Measurements from ENCODE around the gene GADD45GIP1.
"Not testable (repeated sequence)": the region's sequence is repeated elsewhere in the genome, so short reads cannot be mapped to it uniquely, and the experiment has no call there.

GADD45GIP1 gene

GRCh38 chr19:12944104-12944674, 12.8 kb downstream of the GADD45GIP1 start:
- DNase-seq = no peak

GRCh38 chr19:12943437-12944044, 13.5 kb downstream of the GADD45GIP1 start:
- DNase-seq = no peak

- DNase-seq = no peak
Measured at GRCh38 chr19:12940897-12941296, 16.1 kb downstream of the GADD45GIP1 start.

- no peak for DNase-seq
Measured at GRCh38 chr19:12939975-12940423, 17.0 kb downstream of the GADD45GIP1 start.

- DNase-seq = peak in 2 of 56 donors; percentile 23 to 47
Measured at GRCh38 chr19:12938779-12939601, 18.0 kb downstream of the GADD45GIP1 start.

- peak; percentile 86 to 100 (median 99) for DNase-seq
Measured at GRCh38 chr19:12937927-12938778, 18.9 kb downstream of the GADD45GIP1 start, which contains the start of gene CALR. TSS of gene CALR (plus strand) at chr19:12938609. CDS start at chr19:12938680, 71 bp downstream.

GRCh38 chr19:12937093-12937926, 19.7 kb downstream of the GADD45GIP1 start:
- DNase-seq = peak in 10 of 56 donors; percentile 9 to 41 (median 25)

- DNase-seq = no peak
Measured at GRCh38 chr19:12936582-12936981, 20.4 kb downstream of the GADD45GIP1 start.

- DNase-seq = no peak
Measured at GRCh38 chr19:12935071-12935470, 22.0 kb downstream of the GADD45GIP1 start.

GRCh38 chr19:12933287-12934072, 23.5 kb downstream of the GADD45GIP1 start, which contains the start of gene FARSA:
TSS of gene FARSA (minus strand) at chr19:12933711. CDS start at chr19:12933696, 15 bp downstream.
- peak; percentile 51 to 97 (median 92) for DNase-seq

- no peak for DNase-seq
Measured at GRCh38 chr19:12932392-12933286, 24.4 kb downstream of the GADD45GIP1 start.

GRCh38 chr19:12930002-12930645, 26.9 kb downstream of the GADD45GIP1 start:
- no peak for DNase-seq

GRCh38 chr19:12924621-12925310, 32.3 kb downstream of the GADD45GIP1 start:
- no peak for DNase-seq

- no peak for DNase-seq
Measured at GRCh38 chr19:12922959-12923358, 34.1 kb downstream of the GADD45GIP1 start.

- DNase-seq = no peak
Measured at GRCh38 chr19:12921047-12921446, 36.0 kb downstream of the GADD45GIP1 start.

GRCh38 chr19:12918253-12918652, 38.8 kb downstream of the GADD45GIP1 start:
- DNase-seq = no peak

GRCh38 chr19:12915860-12916259, 41.2 kb downstream of the GADD45GIP1 start:
- not testable (repeated sequence) for DNase-seq
